ENCODE data around the gene KLHL5. TPM values are rescaled to one million over a fixed set of nuclear protein-coding genes. Genes with fewer than 3 reads are reported as not detected.

The KLHL5 gene
- total RNA-seq, 1 donor from 2014 or later, result 28.8 TPM

DNA sequence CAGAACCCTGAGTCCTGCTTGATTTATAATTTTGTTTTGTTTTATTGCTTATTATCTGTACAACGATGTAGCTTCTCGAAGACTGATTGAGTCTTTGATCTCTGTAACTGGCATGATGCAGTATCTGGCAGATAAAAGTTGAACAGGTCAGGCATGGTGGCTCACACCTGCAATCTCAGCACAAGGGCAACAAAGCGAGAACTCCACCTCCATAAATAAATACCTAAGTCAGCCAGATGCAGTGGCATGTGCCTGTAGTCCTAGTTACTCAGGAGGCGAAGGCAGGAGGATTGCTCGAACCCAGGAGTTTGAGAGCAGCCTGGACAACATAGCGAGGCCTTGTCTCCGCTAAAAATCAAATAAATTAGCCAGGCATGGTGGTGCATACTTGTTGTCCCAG, 104.6 kb downstream of the KLHL5 start:
- Histone ChIP-seq H3K4me3 (no peak overlapping the region), H3K9me3 (no peaks in the 10 kb centered on the region), H3K27me3 (ENCODE audit: low read depth) (no peaks in the 10 kb centered on the region), H3K27ac (no peak overlapping the region), H3K4me1 (no peaks in the 10 kb centered on the region), H3K36me3 (no peaks in the 10 kb centered on the region)
- intact Hi-C loops (cut with DNase I), result no loop called here
- ATAC-seq, result no peak
- no peak for DNase-seq
- TF ChIP-seq, protein P1, sequence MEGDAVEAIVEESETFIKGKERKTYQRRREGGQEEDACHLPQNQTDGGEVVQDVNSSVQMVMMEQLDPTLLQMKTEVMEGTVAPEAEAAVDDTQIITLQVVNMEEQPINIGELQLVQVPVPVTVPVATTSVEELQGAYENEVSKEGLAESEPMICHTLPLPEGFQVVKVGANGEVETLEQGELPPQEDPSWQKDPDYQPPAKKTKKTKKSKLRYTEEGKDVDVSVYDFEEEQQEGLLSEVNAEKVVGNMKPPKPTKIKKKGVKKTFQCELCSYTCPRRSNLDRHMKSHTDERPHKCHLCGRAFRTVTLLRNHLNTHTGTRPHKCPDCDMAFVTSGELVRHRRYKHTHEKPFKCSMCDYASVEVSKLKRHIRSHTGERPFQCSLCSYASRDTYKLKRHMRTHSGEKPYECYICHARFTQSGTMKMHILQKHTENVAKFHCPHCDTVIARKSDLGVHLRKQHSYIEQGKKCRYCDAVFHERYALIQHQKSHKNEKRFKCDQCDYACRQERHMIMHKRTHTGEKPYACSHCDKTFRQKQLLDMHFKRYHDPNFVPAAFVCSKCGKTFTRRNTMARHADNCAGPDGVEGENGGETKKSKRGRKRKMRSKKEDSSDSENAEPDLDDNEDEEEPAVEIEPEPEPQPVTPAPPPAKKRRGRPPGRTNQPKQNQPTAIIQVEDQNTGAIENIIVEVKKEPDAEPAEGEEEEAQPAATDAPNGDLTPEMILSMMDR (IDR thresholded peaks at IDR 0.05), result no peak

DNA sequence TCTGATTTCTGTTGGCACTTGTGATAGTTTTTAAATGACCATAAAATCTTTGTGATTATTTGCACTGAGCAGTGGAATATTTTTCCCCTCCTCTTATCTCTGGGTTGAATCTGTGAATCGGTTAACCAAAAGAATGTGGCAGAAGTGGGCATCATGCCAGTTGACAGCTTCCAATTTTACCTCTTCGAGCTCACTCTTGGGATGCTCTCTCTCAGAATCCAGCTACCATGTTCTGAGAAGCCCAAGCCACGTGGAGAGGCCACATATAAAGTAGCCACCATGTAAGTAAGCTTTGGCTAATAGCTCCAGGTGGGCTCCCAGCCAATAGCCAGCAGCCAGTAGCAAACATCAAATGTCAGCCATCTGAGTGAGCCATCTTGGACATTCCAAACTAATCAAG, 107.4 kb downstream of the KLHL5 start:
- Histone ChIP-seq H3K27me3 (ENCODE audit: low read depth) (no peaks in the 10 kb centered on the region), H3K4me3 (no peak overlapping the region), H3K9me3 (no peaks in the 10 kb centered on the region), H3K36me3 (no peaks in the 10 kb centered on the region), H3K4me1 (no peaks in the 10 kb centered on the region), H3K27ac (no peak overlapping the region)
- DNase-seq, result no peak
- intact Hi-C loops (cut with DNase I), result no loop called here
- TF ChIP-seq, protein P1 (IDR thresholded peaks at IDR 0.05), result no peak
- no peak for ATAC-seq

DNA sequence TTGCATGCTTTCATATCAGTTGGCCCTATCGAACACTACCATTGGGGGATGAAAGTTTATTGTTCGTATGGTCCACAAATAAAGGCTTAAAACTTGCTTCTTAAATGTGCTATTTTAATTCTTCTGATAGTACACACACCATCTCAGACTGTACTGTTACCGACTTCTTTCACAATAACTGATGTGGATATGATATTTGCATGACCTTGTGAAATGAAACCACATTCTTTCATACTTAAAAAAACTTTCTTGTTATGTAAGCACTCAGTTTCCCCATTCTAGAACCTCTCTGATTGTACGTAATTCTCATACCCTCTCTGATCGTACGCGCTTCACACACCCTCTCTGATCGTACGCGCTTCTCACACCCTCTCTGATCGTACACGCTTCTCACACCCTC, 108.3 kb downstream of the KLHL5 start:
- H3K4me3 ChIP-seq, result no peak overlapping the region
- H3K9me3 ChIP-seq, result no peaks in the 10 kb centered on the region
- no peak for DNase-seq
- no peaks in the 10 kb centered on the region for H3K4me1 ChIP-seq
- ATAC-seq, result no peak
- TF ChIP-seq, protein P1 (IDR thresholded peaks at IDR 0.05), result no peak
- no peaks in the 10 kb centered on the region for H3K36me3 ChIP-seq
- no peak overlapping the region for H3K27ac ChIP-seq
- no peaks in the 10 kb centered on the region for H3K27me3 ChIP-seq (ENCODE audit: low read depth)
- intact Hi-C loops (cut with DNase I), result no loop called here

Other genes with a start within 250 kb of the KLHL5 start
- gene TLR6, start 205.4 kb upstream of the KLHL5 start, total RNA-seq, result 12.4 TPM
- 41.6 TPM for gene FAM114A1, start 194.4 kb upstream of the KLHL5 start, total RNA-seq
- gene TMEM156, start 29.8 kb upstream of the KLHL5 start, total RNA-seq, result 0.62 TPM
- 40.1 TPM for gene WDR19, start 120.3 kb downstream of the KLHL5 start, total RNA-seq